ENCODE results near the gene TMEM54. TPM values are rescaled to one million over a fixed set of nuclear protein-coding genes. Genes with fewer than 3 reads are reported as not detected.

The TMEM54 gene
- total RNA-seq, 1 donor from 2014 or later = 0.49 TPM

GRCh38 chr1:32878183-32878582 is 23.0 kb downstream of the TMEM54 start:
- TF ChIP-seq CTCF (IDR thresholded peaks at IDR 0.05; ENCODE audit: unreplicated experiment) = no peak
- Mint-ChIP-seq H3K27ac (ENCODE audit: unreplicated experiment) (no peak overlapping the region), H3K4me1 (ENCODE audit: unreplicated experiment) (no peaks in the 10 kb centered on the region), H3K9me3 (ENCODE audit: unreplicated experiment) (no peaks in the 10 kb centered on the region), H3K4me3 (ENCODE audit: unreplicated experiment) (no peak overlapping the region), H3K27me3 (ENCODE audit: unreplicated experiment) (peaks cover 2% of the 10 kb centered on the region), H3K36me3 (ENCODE audit: low read depth, unreplicated experiment) (no peaks in the 10 kb centered on the region)
- DNase-seq (ENCODE audit: low spot score) = no peak

GRCh38 chr1:32877211-32878110 is 23.7 kb downstream of the TMEM54 start:
- no peak for DNase-seq (ENCODE audit: low spot score)
- Mint-ChIP-seq H3K4me3 (ENCODE audit: unreplicated experiment) (no peak overlapping the region), H3K27me3 (ENCODE audit: unreplicated experiment) (peaks cover 5% of the 10 kb centered on the region), H3K27ac (ENCODE audit: unreplicated experiment) (no peak overlapping the region), H3K4me1 (ENCODE audit: unreplicated experiment) (no peaks in the 10 kb centered on the region), H3K36me3 (ENCODE audit: low read depth, unreplicated experiment) (no peaks in the 10 kb centered on the region), H3K9me3 (ENCODE audit: unreplicated experiment) (no peaks in the 10 kb centered on the region)
- TF ChIP-seq CTCF (IDR thresholded peaks at IDR 0.05; ENCODE audit: unreplicated experiment) = no peak

- H3K27me3 Mint-ChIP-seq (ENCODE audit: unreplicated experiment) = peaks cover 8% of the 10 kb centered on the region
- H3K36me3 Mint-ChIP-seq (ENCODE audit: low read depth, unreplicated experiment) = no peaks in the 10 kb centered on the region
- H3K4me3 Mint-ChIP-seq (ENCODE audit: unreplicated experiment) = no peak overlapping the region
- peaks cover 7% of the 10 kb centered on the region for H3K4me1 Mint-ChIP-seq (ENCODE audit: unreplicated experiment)
- no peaks in the 10 kb centered on the region for H3K9me3 Mint-ChIP-seq (ENCODE audit: unreplicated experiment)
- no peak overlapping the region for H3K27ac Mint-ChIP-seq (ENCODE audit: unreplicated experiment)
- peak; percentile 81 for DNase-seq (ENCODE audit: low spot score)
- TF ChIP-seq CTCF (IDR thresholded peaks at IDR 0.05; ENCODE audit: unreplicated experiment) = peak; percentile 96
Measured at GRCh38 chr1:32876341-32877210, 24.6 kb downstream of the TMEM54 start.

- Mint-ChIP-seq H3K36me3 (ENCODE audit: low read depth, unreplicated experiment) (no peaks in the 10 kb centered on the region), H3K9me3 (ENCODE audit: unreplicated experiment) (no peaks in the 10 kb centered on the region), H3K27ac (ENCODE audit: unreplicated experiment) (no peak overlapping the region), H3K27me3 (ENCODE audit: unreplicated experiment) (peaks cover 11% of the 10 kb centered on the region), H3K4me1 (ENCODE audit: unreplicated experiment) (peaks cover 12% of the 10 kb centered on the region), H3K4me3 (ENCODE audit: unreplicated experiment) (no peak overlapping the region)
- TF ChIP-seq CTCF (IDR thresholded peaks at IDR 0.05; ENCODE audit: unreplicated experiment) = no peak
- DNase-seq (ENCODE audit: low spot score) = no peak
Measured at GRCh38 chr1:32874860-32875752, 26.1 kb downstream of the TMEM54 start.

Data from endothelial cell (in vitro differentiated cells).